BLaER1 (cell line): ENCODE results near the gene SMCHD1.
A peak's percentile ranks its signal among the peaks of the same experiment; 100 is the strongest.

Source experiments
- H3K27ac ChIP-seq: shearing (Covaris generic); formaldehyde crosslinking; 2 replicates; pipeline ENCODE4 v1.8.1; 2022
- H3K27me3 ChIP-seq: shearing (Covaris generic); formaldehyde crosslinking; 2 replicates; pipeline ENCODE4 v1.8.1; 2022
- H3K36me3 ChIP-seq: shearing (Covaris generic); formaldehyde crosslinking; 2 replicates; pipeline ENCODE4 v1.8.1; 2022
- H3K4me1 ChIP-seq: shearing (Covaris generic); formaldehyde crosslinking; 2 replicates; pipeline ENCODE4 v1.8.1; 2022
- H3K4me2 ChIP-seq: shearing (Covaris generic); formaldehyde crosslinking; 2 replicates; pipeline ENCODE4 v1.8.1; 2022
- H3K4me3 ChIP-seq: shearing (Covaris generic); formaldehyde crosslinking; 2 replicates; pipeline ENCODE4 v1.8.1; 2022
- H3K9ac ChIP-seq: shearing (Covaris generic); formaldehyde crosslinking; 2 replicates; pipeline ENCODE4 v1.8.1; 2022
- H3K9me3 ChIP-seq: shearing (Covaris generic); formaldehyde crosslinking; 2 replicates; pipeline ENCODE4 v1.8.1; 2022
- H4K20me1 ChIP-seq: shearing (Covaris generic); formaldehyde crosslinking; 2 replicates; pipeline ENCODE4 v1.8.1; 2022
- Cebpa-rat ChIP-seq: shearing (Covaris generic); IDR thresholded peaks from 2 replicates; pipeline ENCODE4 v1.8.1; 2022

SMCHD1 gene

GRCh38 chr18:2635586-2635985 lies 19.9 kb upstream of the SMCHD1 start:
- Histone ChIP-seq H3K9ac (no peak overlapping the region), H3K9me3 (peaks cover 6% of the 10 kb centered on the region; the same call in 1 of the 2 replicates), H4K20me1 (no peaks in the 10 kb centered on the region), H3K4me3 (no peak overlapping the region), H3K4me2 (no peak overlapping the region), H3K27ac (no peak overlapping the region), H3K36me3 (no peaks in the 10 kb centered on the region), H3K4me1 (peaks cover 22% of the 10 kb centered on the region), H3K27me3 (no peaks in the 10 kb centered on the region)
- no peak for TF ChIP-seq Cebpa-rat

GRCh38 chr18:2636126-2636631 lies 19.3 kb upstream of the SMCHD1 start:
- H3K36me3 ChIP-seq = no peaks in the 10 kb centered on the region
- peak overlapping the region; percentile 26; the same call in 1 of the 2 replicates for H3K4me3 ChIP-seq
- H3K9me3 ChIP-seq = peaks cover 6% of the 10 kb centered on the region; the same call in 1 of the 2 replicates
- H3K27ac ChIP-seq = peak overlapping the region; percentile 66
- no peaks in the 10 kb centered on the region for H4K20me1 ChIP-seq
- no peak for TF ChIP-seq Cebpa-rat
- no peaks in the 10 kb centered on the region for H3K27me3 ChIP-seq
- peaks cover 27% of the 10 kb centered on the region for H3K4me1 ChIP-seq
- peak overlapping the region; percentile 67 for H3K4me2 ChIP-seq
- peak overlapping the region; percentile 46 for H3K9ac ChIP-seq

GRCh38 chr18:2641638-2642037 lies 13.9 kb upstream of the SMCHD1 start:
- Histone ChIP-seq H3K36me3 (no peaks in the 10 kb centered on the region), H3K4me1 (peaks cover 38% of the 10 kb centered on the region), H3K4me3 (no peak overlapping the region), H3K27me3 (no peaks in the 10 kb centered on the region), H3K4me2 (peak overlapping the region; percentile 60), H3K9ac (no peak overlapping the region), H3K9me3 (no peaks in the 10 kb centered on the region), H3K27ac (no peak overlapping the region), H4K20me1 (no peaks in the 10 kb centered on the region)
- TF ChIP-seq Cebpa-rat = no peak

GRCh38 chr18:2642771-2643170 lies 12.8 kb upstream of the SMCHD1 start:
- peak overlapping the region; percentile 22; the same call in 1 of the 2 replicates for H3K4me2 ChIP-seq
- no peak overlapping the region for H3K9ac ChIP-seq
- no peaks in the 10 kb centered on the region for H3K9me3 ChIP-seq
- no peak overlapping the region for H3K4me3 ChIP-seq
- no peak for TF ChIP-seq Cebpa-rat
- H3K27ac ChIP-seq = no peak overlapping the region
- no peaks in the 10 kb centered on the region for H4K20me1 ChIP-seq
- H3K4me1 ChIP-seq = peaks cover 27% of the 10 kb centered on the region
- H3K27me3 ChIP-seq = no peaks in the 10 kb centered on the region
- no peaks in the 10 kb centered on the region for H3K36me3 ChIP-seq

GRCh38 chr18:2644535-2644934 lies 11.0 kb upstream of the SMCHD1 start:
- Histone ChIP-seq H3K4me1 (peaks cover 27% of the 10 kb centered on the region), H3K27me3 (no peaks in the 10 kb centered on the region), H3K9ac (no peak overlapping the region), H3K4me2 (no peak overlapping the region), H4K20me1 (no peaks in the 10 kb centered on the region), H3K9me3 (no peaks in the 10 kb centered on the region), H3K27ac (no peak overlapping the region), H3K36me3 (no peaks in the 10 kb centered on the region), H3K4me3 (no peak overlapping the region)
- TF ChIP-seq Cebpa-rat = no peak

GRCh38 chr18:2651981-2652380 lies 3.5 kb upstream of the SMCHD1 start:
- H3K9ac ChIP-seq = no peak overlapping the region
- no peak overlapping the region for H3K4me3 ChIP-seq
- H4K20me1 ChIP-seq = peaks cover 13% of the 10 kb centered on the region
- no peak for TF ChIP-seq Cebpa-rat
- peaks cover 12% of the 10 kb centered on the region for H3K4me1 ChIP-seq
- H3K36me3 ChIP-seq = no peaks in the 10 kb centered on the region
- no peak overlapping the region for H3K4me2 ChIP-seq
- no peaks in the 10 kb centered on the region for H3K9me3 ChIP-seq
- H3K27me3 ChIP-seq = no peaks in the 10 kb centered on the region
- H3K27ac ChIP-seq = no peak overlapping the region

GRCh38 chr18:2653467-2653866 lies 2.1 kb upstream of the SMCHD1 start:
- Histone ChIP-seq H3K27me3 (no peaks in the 10 kb centered on the region), H3K27ac (no peak overlapping the region), H3K4me1 (peaks cover 24% of the 10 kb centered on the region), H3K4me3 (no peak overlapping the region), H3K36me3 (no peaks in the 10 kb centered on the region), H3K4me2 (no peak overlapping the region), H3K9me3 (no peaks in the 10 kb centered on the region), H3K9ac (no peak overlapping the region), H4K20me1 (peaks cover 27% of the 10 kb centered on the region)
- no peak for TF ChIP-seq Cebpa-rat

GRCh38 chr18:2654169-2654927 lies 1.2 kb upstream of the SMCHD1 start:
- H3K9me3 ChIP-seq = no peaks in the 10 kb centered on the region; the same call in 1 of the 2 replicates
- peak overlapping the region; percentile 83 for H3K4me3 ChIP-seq
- H3K4me1 ChIP-seq = peaks cover 26% of the 10 kb centered on the region
- H3K36me3 ChIP-seq = peaks cover 4% of the 10 kb centered on the region; the same call in 1 of the 2 replicates
- H3K27me3 ChIP-seq = no peaks in the 10 kb centered on the region
- H4K20me1 ChIP-seq = peaks cover 36% of the 10 kb centered on the region
- peak overlapping the region; percentile 75 for H3K4me2 ChIP-seq
- no peak for TF ChIP-seq Cebpa-rat
- H3K27ac ChIP-seq = peak overlapping the region; percentile 95
- H3K9ac ChIP-seq = peak overlapping the region; percentile 96

GRCh38 chr18:2654928-2655177 lies 673 bp upstream of the SMCHD1 start:
- peak overlapping the region; percentile 96 for H3K9ac ChIP-seq
- peaks cover under 1% of the 10 kb centered on the region; the same call in 1 of the 2 replicates for H3K9me3 ChIP-seq
- peaks cover 26% of the 10 kb centered on the region for H3K4me1 ChIP-seq
- no peak for TF ChIP-seq Cebpa-rat
- H3K36me3 ChIP-seq = peaks cover 8% of the 10 kb centered on the region; the same call in 1 of the 2 replicates
- H3K4me3 ChIP-seq = peak overlapping the region; percentile 83
- H3K27ac ChIP-seq = peak overlapping the region; percentile 95
- H3K27me3 ChIP-seq = no peaks in the 10 kb centered on the region
- peaks cover 41% of the 10 kb centered on the region for H4K20me1 ChIP-seq
- peak overlapping the region; percentile 75 for H3K4me2 ChIP-seq

GRCh38 chr18:2655954-2656236 lies 369 bp downstream of the SMCHD1 start:
- Histone ChIP-seq H3K4me3 (peak overlapping the region; percentile 83), H4K20me1 (peaks cover 52% of the 10 kb centered on the region), H3K27me3 (no peaks in the 10 kb centered on the region), H3K27ac (peak overlapping the region; percentile 95), H3K9ac (peak overlapping the region; percentile 96), H3K4me2 (peak overlapping the region; percentile 88), H3K4me1 (peaks cover 26% of the 10 kb centered on the region), H3K36me3 (peaks cover 18% of the 10 kb centered on the region), H3K9me3 (peaks cover 11% of the 10 kb centered on the region)
- no peak for TF ChIP-seq Cebpa-rat
